HG03139 (cell line): ENCODE data around the gene CCDC18.
"Not testable (repeated sequence)": the region's sequence is repeated elsewhere in the genome, so short reads cannot be mapped to it uniquely, and the experiment has no call there.

ENCODE experiments used
- ATAC-seq: cut with Tn5 transposase; IDR thresholded peaks from one replicate; pipeline ENCODE4 v1.9.1; 2021; ENCODE audit not compliant: unreplicated experiment

The CCDC18 gene

DNA sequence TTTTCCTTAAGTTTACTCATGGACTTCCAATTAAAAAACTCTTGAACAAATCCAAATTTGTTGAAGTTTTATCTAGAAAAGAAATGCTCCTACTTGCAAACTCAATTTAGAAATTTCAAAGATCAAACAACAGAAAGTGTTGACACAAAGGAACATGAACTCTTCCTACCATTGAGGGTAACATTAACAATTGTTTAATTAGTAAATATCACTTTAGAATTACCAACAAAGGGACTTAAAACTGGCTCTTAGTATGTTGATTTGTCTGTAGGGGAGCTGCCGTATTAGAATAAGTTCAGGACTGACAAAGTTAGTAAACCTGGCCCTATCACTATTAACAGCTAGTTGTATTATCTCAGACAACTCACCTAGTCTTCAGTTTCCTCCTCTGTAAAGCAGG, 57.9 kb downstream of the CCDC18 start:
- ATAC-seq, result no peak

DNA sequence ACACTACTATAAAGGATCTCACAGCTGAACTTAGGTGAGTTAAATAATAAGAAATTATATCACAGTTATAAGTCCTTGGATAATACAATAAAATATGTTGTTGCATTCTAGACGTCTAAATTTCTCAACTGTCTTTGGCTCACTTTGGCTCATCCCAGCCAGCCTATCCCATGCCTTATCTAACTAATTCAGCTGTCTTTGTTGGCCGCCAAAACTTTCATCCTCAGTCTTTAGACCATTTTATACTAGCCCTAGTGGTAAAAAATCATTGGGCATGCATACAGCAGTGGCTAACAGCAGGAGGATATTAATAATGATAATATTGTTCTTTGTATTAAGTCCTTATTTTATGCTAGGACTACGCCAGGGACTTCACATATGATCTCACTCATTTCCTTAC, 59.3 kb downstream of the CCDC18 start:
- no peak for ATAC-seq

DNA sequence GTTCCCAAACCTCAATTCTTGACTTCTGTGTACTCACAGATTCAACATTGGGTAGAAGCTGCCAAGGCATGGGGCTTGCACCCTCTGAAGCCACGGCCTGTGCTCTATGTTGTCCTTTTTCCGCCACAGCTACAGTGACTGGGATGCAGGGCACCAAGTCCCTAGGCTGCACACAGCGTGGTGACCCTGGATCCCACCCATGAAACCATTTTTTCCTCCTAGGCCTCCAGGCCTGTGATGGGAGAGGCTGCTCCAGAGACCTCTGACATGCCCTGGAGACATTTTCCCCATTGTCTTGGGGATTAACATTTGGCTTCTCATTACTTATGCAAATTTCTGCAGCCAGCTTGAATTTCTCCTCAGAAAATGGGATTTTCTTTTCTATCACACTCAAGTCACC, 62.7 kb downstream of the CCDC18 start:
- ATAC-seq, result not testable (repeated sequence)

DNA sequence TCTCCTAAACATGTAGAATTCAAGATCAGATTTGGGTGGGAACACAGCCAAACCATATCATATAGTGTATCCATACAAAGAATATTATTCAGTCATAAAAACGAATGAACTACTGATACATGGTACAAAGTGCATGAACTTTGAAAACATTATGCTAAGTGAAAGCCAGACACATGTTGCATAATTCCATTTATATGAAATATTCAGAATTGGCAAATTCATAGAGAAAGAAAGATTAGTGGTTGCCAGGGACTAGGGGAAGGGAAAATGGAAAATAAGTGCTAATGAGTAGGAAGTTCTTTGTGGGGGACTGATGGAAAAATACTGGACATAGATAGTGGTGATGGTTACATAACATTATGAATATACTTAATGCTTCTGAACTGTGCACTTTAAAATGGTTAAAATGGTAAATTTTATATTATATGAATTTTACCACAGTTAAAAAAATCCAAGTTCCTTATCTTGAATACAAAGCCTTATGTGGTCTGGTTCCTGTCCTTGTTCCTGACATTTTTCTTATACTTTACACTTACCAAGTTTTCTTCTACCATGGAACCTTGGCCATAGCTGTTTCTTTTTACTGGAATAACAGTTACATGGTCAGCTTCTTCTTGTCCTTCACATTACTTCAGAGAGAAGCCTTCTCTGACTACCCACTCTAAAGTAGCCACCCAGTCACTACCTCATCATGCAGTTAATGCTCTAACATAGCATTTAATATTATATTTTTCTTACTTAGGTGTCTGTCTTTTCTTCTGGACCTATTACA, 64.0 kb downstream of the CCDC18 start:
- no peak for ATAC-seq

DNA sequence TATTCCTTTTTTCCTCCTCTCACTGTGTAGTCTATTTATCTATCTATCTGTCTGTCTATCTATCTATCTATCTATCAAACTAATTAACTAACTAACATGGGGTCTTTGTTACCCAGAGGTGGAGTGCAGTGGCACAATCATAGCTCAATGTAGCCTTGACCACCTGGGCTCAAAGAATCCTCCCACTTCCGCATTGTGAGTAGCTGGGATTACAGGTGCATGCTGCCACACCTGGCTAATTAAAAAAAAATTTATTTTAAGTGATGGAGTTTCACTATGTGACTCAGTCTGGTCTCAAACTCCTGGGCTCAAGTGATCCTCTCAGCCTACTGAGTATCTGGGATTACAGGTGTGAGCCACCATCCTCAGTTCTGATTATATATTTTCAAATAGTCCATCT, 71.4 kb downstream of the CCDC18 start:
- ATAC-seq, result no peak

DNA sequence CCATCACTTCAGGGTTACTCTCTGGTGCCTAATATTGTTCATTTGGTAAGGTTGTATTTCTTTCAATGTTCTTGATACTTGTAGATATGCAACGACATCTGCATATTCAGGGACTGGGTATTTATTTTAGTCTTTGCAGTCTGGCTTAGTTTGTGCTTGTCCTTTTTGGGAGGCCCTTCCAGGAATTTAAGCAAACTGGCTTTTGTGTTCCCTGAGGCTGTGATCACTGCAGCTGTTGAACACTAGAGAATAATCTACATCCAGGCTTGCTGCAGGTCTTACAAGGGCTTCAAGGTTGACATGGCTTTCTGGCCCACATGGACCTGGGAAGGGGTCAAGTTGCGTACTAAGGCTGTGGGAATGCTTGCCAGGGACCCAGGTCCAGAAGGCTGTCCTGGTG, 72.1 kb downstream of the CCDC18 start:
- ATAC-seq, result no peak

DNA sequence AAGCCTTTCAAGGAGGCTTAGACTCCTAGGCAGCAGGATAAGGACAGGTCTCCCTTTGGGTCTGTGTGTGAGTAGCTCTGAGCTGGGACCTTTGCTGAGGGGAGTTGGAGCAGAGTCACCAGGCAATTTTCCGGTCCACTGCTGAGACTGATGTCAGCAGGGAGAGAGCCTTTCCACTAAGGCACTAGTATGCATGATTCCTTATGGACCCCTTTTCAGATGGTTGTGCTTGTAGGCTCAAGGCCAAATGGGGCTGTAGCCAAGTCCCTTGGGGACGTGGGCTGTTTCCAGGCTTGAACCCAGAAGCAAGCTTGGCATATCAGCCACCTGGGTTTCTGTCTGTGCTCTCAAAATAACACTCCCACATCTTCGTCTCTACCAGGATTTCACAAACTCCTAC, 73.0 kb downstream of the CCDC18 start:
- ATAC-seq, result no peak

DNA sequence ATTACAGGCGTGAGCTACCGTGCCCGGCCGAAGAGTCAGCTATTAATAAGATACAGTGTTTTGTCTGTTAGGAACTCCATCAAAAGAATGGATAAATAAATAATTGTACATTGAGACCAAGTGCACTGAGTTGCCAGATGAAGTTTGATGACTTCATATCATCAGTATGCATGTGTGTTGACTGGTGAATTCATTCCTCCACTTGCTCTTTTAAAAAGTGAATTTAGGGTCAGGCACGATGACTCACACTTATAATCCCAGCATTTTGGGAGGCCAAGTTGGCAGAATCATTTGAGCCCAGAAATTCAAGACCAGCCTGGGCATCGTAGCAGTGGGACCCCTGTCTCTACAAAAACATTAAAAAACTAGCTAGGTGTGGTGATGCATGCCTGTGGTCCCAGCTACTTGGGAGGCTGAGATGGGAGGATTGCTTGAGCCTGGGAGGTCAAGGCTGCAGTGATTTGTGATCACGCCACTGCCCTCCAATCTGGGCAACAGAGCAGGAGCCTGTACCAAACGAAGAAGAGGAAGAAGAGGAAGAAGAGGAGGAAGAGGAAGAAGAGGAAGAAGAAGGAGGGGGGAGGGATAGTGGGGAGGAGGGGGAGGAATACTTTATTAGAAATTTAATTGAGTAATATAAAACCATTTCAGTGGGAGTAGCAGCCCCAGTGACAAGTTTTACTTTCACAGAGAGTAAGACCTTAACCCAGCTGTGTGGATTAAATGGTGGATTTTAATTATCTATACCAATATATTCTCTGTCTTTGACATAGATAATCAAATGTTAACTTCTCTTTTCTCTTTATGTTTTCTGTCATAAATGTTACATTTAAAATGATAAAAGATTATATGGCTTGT, 74.9 kb downstream of the CCDC18 start:
- no peak for ATAC-seq

DNA sequence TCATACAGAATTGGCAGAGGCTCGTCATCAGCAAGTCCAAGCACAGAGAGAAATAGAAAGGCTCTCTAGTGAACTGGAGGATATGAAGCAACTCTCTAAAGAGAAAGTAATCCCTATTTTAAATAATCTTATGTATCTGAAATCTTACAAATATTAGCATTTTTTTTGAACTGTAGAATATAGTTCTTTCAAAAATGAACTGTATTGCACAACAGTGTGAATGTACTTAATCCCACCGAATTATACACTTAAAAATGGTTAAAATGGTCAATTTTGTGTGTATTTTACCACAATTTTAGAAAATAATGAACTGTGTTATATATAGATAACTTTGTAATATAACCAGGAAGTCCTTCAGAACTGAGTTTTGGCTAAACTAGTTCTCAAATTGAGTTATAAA, 75.9 kb downstream of the CCDC18 start:
- ATAC-seq, result no peak

DNA sequence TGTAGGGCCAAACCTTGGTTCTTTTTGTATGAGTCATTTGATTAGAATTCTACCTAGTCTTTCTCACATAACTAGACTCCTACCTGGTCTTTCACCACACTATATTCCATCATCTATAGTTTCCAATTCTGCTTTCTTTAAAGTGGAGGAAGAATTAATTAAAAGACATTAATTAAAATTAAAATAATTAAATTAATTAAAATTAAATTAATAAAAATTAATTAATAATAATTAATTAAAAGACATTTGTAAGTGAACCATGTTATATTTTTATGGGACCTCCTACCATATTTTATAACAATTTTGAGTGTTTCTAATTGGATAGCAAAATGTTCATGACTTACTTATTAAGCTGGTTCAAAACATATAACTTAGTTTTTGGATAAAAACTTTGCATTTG, 77.4 kb downstream of the CCDC18 start:
- ATAC-seq, result no peak

DNA sequence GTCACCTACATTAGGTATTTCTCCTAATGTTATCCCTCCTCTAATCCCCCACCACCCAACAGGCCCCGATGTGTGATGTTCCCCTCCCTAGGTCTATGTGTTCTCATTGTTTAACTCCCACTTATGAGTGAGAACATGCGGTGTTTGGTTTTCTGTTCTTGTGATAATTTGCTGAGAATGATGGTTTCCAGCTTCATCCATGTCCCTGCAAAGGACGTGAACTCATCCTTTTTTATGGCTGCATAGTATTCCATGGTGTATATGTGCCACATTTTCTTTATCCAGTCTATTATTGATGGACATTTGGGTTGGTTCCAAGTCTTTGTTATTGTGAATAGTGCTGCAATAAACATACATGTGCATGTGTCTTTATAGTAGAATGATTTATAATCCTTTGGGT, 80.2 kb downstream of the CCDC18 start:
- not testable (repeated sequence) for ATAC-seq

DNA sequence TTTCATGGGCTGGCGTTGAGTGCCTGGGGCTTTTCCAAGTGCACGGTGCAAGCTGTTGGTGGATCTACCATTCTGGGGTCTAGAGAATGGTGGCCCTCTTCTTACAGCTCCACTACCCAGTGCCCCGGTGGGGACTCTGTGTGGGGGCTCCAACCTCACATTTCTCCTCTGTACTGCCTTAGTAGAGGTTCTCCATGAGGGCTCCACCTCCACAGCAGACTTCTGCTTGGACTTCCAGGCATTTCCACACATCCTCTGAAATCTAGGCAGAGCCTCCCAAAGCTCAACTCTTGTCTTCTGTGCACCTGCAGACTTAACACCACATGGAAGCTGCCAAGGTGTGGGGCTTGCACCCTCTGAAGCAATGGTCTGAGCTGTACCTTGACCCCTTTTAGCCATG, 82.1 kb downstream of the CCDC18 start:
- ATAC-seq, result no peak

DNA sequence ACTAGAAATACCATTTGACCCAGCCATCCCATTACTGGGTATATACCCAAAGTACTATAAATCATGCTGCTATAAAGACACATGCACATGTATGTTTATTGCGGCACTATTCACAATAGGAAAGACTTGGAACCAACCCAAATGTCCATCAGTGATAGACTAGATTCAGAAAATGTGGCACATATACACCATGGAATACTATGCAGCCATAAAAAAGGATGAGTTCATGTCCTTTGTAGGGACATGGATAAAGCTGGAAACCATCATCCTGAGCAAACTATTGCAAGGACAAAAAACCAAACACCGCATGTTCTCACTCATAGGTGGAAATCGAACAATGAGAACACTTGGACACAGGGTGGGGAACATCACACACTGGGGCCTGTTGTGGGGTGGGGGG, 88.4 kb downstream of the CCDC18 start:
- ATAC-seq, result not testable (repeated sequence)

DNA sequence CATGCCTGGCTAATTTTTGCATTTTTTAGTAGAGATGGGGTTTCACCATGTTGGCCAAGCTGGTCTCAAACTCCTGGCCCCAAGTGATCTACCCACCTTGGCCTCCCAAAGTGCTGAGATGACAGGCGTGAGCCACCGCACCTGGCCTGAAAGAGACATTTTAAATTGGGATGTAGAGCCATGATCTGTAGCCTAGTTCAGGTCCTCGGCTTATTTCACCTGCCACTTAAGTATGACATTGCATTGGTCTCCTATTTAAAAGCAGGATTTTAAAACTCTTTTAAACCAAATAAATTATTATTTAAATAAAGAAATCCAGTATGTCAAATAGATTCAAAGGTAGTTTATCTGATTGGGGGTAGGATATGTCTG, 94.7 kb downstream of the CCDC18 start:
- ATAC-seq, result not testable (repeated sequence)

DNA sequence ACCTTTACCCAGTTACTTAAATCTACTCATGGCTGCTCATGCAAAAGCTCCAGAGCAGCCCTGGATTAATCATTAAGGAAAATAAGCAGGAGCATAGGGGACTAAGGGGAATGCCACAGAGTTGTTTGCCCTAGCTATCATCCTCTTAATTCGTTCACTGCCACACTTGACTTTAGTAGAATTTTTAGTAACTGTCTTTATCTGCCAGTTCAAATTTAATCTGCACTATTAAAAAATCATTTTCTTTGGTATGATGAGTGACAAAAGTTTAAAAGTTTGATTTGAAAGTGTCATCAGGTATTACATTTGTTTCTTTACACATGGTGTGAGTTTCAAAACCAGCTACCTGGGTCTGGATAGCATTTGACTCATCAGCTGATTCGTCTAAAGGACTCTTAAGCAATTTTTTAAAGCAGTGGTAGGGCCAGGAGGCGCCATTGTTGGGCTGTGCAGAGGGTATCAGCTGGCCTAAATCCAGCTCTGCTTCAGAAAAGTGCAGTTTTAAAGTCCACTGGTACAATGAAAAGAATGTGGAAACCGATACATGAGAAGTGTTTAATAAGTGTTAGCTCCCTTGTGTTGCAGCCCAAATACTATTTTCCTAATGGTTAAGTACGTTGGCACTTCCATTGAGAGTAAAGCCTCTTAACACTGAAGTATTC, 95.2 kb downstream of the CCDC18 start:
- no peak for ATAC-seq

DNA sequence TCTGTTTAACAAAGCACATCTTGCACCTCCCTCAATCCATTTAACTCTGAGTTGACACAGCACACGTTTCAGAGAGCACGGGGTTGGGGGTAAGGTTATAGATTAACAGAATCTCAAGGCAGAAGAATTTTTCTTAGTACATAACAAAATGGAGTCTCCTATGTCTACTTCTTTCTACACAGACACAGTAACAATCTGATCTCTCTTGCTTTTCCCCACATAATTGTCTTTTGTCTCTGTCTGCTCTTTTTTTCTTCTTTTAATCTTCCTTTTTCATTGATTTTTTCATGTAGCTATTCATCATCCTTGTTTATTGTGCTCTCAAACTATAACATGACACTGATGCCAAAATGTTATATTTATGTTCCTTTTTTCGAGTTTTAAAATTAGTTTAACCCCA, 97.0 kb downstream of the CCDC18 start:
- not testable (repeated sequence) for ATAC-seq

DNA sequence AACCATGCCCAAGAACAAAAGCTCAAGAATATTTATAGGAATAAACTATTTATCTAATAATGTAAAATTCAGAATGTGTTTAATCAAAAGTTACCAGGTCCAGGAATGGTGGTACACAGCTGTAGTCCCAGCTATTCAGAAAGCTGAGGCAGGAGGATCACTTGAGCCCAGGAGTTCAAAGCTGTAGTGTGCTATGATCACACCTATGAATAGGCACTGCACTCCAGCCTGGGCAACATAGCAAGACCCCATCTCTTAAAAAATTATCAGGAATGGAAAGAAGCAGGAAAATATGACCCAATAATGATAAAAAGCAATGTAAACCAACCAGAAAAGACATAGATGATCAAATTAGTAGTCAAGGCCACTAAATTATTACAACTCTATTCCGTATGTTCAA, 103.0 kb downstream of the CCDC18 start:
- ATAC-seq, result no peak

DNA sequence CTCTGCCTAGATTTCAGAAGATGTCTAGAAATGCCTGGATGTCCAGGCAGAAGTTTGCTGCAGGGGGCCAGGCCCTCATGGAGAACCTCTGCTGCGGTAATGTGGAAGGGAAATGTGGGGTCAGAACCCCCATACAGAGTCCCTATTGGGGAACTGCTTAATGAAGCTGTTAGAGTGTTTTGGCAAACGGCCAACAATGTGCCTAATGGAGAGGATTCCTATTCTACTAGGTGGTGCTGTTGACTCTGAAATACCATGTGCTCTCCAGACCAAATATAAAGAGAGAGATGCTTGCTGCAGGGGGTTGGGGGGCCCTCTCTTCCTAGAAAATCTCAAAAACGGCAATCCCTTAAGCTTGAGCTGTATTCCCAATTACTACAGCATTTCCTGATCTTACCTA, 108.0 kb downstream of the CCDC18 start:
- no peak for ATAC-seq

DNA sequence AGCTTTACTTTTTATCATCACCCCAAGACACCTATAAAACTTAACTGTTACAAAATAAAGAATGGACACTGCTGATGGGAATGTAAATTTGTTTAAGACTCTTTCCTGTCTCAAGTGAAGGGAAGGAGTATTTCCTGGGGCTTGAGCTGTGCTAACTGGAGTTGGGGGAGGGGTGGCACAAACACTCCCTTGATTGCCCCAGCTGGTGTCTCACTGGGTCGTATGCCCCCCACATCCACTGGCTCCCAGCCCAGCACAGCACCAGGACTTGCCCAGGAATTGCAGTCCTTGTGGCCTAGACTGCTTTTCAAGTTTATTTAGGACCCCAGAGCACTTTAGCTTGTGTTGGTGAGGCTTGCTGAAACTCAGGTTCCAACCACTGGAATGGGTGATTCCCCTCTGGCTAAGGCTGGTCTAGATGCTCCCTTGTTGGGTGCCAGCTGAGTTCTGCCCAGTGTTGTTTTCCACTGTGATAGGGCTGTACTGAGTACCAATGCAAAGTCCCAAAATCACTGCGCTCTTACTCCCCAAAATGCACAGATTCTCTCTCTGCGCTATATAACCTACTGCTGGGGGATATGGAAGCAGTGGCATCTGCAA, 116.1 kb downstream of the CCDC18 start:
- no peak for ATAC-seq

DNA sequence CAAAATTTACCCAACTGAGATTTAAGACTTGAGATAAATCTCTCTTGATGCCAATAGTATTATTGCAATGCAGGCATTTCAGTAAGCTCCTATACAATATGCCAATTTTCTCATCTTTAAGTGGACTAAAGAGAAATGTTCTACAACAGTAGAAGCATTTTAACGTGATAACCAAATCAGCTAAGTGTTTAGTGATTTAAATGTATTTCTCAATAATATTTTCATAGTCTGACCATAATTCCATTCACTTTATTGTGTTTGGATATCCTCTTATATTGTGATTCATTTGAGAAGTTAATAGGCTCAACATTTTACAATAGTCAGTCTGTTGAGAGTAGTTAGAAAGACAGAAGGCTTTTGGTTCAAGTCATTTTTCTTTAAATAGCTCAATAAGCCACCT, 120.6 kb downstream of the CCDC18 start:
- no peak for ATAC-seq

DNA sequence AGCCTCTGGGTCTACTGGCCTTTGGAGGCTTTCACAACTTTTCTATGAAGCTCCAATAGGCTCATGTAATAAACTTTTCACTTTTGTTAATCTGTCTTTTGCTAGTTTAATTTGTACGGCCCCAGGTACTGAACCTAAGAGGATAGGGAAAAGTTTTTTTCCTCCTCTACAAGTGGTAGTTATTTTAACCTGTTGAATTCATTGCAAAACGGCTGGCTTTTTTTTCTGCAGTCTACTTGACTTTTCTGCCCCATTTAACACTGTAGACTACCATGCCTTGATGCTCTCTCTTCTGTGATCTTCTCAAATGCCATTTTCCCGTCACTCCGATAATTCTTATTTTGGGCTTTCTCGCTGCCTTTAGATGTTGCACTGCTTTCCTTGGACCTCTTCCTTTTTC, 121.6 kb downstream of the CCDC18 start:
- no peak for ATAC-seq
